Stimulated activated CD8-positive, alpha-beta memory T cell treated with anti-CD3 and anti-CD28 coated beads, Interleukin-4, amount 100 ng/mL, for 24 hours (primary cell): ENCODE data around the gene GRIP1.

Experiments
- DNase-seq: peaks from one replicate; pipeline ENCODE4 v3.0.0-alpha.2; 2020; ENCODE audit warnings: low read depth

GRIP1 gene

DNA sequence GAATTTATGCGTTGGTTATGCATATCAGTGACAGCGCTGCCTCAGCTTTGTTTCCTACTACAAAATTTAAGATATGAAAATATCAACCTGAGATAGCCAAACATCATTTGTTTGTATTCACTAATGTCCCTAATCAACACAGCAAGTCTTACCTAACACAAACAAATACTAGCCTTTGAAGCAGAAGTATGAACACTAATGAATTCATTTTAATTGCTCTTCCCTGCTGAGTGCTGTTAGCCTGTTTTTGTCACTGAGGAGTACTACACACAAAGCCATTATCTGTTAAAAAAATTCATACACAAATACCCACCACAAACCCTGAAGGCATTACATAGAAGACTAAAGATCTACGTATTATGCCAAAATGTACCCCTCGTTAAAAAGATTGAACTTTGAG is 225.8 kb downstream of the GRIP1 start:
- DNase-seq = no peak

DNA sequence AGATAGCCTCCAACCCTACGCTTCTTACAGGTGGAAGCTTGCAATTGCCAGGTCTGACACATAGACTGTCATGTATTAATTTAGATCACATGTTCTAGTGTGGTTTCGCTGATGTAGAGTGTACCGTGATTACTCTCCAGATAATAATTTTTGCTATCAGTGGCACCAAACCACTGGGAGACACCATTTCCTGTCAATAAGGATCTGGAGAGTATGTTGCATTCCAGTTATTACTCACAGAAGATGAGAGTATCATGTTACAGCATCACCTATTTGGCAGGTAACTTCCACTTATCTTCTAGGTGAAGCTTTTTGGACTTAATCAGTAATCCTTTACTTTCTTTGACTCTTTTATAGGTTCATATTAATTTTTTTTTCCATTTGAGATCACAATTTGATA is 229.3 kb downstream of the GRIP1 start:
- DNase-seq = no peak

- DNase-seq = no peak
These were observed 231.2 kb downstream of the GRIP1 start for GRCh38 chr12:66447643-66448042.

GRCh38 chr12:66446276-66446675 is 232.6 kb downstream of the GRIP1 start:
- no peak for DNase-seq

- no peak for DNase-seq
These were observed 236.8 kb downstream of the GRIP1 start for GRCh38 chr12:66441905-66442559.

DNA sequence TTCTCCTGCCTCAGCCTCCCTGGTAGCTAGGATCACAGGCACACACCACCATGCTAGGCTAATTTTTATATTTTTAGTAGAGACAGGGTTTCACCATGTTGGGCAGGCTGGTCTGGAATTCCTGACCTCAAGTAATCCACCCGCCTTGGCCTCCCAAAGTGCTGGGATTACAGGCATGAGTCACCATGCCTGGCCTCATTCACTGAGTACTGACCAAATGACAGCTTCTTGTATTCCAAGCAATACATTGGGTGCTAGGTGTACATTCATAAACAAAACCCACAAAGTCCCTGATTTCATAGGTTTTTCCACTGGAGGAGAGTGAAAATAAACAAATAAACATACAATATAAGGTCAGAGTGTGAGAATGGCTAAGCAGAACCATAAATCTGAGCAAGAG is 240.3 kb downstream of the GRIP1 start:
- DNase-seq = no peak

- DNase-seq = no peak
These were observed 248.8 kb downstream of the GRIP1 start for GRCh38 chr12:66430106-66430505.

DNA sequence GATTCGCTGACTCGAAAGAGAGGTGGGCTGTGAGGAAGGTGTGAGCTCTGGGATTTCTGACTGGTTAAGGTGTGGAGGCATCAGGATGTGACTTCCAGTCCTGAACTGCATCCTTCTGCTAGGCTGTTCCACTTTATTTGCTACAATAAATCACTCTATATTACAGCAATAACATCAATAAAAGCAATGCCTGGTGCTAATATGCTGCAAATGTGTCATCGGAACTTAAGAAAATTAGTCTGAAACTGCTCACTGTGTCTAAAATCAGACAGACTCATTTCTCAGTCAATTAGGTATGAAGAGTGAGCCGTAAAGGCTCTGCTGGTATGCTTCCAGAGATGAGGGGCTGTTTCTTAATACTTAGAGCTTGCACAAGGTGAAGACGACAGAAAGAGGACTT is 250.0 kb downstream of the GRIP1 start:
- no peak for DNase-seq

DNA sequence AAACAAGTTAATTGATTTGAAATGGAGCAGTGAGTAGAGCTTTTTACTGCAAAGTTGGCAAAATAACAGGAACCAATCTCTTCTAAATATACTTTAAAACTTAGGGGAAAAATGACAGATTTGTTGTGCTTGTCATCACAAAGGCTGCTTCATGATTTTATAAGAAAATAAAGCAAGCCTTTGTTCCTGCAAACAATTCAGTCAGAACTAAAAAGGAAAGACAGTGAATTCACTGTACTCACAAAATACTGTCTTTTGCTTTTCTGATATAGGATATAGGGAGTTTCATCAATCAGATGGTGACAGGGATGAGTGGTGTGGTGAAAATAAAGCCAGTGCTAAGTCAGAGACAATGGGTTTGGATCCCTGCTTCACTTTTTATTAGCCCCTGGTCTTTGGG is 250.6 kb downstream of the GRIP1 start:
- no peak for DNase-seq

DNA sequence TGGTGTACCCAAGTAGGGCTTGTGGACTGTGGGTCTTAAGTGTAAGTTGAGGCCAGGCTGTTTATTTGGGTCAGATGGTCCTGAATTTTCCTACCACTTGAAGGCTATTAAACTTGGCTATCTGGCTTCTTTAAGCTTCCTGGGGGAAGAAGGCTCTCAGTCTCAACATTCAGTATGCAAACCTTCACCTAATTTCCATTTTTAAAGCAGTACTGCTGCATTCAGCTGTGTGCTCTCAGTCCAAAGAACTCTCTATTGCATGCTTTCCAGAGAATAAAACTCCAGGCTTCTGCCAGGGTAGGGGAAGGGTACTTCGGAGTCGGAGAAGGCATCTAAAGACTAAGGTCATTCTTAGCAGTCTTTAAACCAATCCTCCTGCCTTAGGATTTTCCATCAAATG is 252.2 kb downstream of the GRIP1 start:
- DNase-seq = no peak

GRCh38 chr12:66423266-66423665 is 255.6 kb downstream of the GRIP1 start:
- no peak for DNase-seq

DNA sequence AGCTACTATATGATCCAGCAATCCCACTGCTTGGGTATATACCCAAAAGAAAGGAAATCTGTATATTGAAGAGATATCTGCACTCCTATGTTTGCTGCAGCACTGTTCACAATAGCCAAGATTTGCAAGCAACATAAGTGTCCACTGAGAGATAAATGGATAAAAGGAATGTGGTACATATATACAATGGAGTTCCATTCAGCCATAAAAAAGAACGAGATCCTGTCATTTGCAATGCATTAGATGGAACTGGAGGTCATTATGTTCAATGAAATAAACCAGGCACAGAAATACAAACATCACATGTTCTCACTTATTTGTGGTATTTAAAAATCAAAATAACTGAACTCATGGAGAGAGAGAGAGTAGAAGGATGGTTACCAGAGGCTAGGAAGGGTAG is 260.0 kb downstream of the GRIP1 start:
- no peak for DNase-seq

GRCh38 chr12:66417217-66417616 is 261.7 kb downstream of the GRIP1 start:
- DNase-seq = no peak

DNA sequence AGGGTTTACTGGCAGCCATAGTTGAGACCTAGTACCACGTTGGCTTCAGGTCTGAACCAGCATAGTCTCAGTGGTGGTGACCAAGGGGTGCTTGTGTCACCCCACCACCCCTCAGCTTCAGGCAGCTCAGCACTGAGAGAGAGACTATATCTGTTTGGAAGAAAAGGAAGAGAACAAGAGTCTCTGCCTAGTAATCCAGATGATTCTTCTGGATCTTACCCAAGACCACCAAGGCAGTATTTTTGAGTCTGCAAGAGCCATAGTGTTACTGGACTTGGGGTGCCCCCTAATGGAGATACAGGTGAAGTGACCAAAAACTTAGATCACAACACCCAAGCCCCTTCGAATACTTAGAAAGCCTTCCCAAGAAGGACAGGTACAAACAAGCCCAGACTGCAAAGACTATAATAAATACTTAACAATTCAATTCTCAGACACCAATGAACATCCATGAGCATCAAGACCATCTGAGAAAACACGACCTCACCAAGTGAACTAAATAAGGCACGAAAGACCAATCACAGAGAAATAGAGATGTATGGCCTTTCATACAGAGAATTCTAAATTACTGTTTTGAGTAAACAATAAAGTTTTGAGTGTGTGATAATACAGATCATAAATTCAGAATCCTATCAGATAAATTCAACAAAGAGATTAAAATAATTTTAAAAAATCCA is 269.5 kb downstream of the GRIP1 start:
- DNase-seq = peak; percentile 1

- DNase-seq = no peak
These were observed 273.5 kb downstream of the GRIP1 start for GRCh38 chr12:66405395-66405794.

DNA sequence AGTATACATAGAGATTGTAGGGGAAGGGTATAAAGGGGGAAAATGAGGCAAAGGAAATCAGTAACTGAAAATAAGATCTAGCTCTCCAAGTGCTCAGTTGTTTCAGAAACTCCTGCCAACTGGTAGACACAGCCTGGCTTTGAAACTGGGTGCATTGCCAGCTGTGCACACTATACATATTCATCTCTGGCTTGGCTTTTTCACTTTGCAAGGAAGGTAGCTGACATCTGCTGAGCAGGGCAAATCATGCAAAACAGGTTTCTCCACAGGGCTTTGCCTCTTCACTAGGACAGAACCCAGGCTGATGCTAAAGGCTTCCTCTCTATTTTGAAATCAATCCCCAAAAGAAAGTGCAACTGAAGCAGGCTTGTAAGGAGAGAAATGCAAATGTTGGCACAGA is 275.1 kb downstream of the GRIP1 start:
- DNase-seq = no peak

DNA sequence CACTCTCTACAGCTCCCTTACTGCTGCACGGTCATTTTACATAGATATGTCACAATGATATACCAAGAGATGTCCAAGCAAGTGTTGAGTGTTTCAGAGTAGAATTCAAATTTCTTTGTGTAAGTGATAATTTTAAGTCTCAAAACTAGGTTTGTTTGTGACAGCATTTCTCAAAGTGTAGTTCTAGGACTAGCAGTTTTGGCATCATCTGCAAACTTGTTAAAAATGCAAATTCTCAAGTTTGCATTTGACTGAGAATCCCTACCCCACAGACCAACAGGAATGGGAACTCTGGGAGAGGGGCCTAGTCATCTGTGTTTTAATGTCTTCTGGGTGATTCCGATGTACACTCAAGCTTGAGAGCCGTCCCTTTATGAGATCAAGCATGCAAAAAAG is 279.0 kb downstream of the GRIP1 start:
- DNase-seq = no peak

- DNase-seq = no peak
These were observed 279.7 kb downstream of the GRIP1 start for GRCh38 chr12:66398931-66399910.

DNA sequence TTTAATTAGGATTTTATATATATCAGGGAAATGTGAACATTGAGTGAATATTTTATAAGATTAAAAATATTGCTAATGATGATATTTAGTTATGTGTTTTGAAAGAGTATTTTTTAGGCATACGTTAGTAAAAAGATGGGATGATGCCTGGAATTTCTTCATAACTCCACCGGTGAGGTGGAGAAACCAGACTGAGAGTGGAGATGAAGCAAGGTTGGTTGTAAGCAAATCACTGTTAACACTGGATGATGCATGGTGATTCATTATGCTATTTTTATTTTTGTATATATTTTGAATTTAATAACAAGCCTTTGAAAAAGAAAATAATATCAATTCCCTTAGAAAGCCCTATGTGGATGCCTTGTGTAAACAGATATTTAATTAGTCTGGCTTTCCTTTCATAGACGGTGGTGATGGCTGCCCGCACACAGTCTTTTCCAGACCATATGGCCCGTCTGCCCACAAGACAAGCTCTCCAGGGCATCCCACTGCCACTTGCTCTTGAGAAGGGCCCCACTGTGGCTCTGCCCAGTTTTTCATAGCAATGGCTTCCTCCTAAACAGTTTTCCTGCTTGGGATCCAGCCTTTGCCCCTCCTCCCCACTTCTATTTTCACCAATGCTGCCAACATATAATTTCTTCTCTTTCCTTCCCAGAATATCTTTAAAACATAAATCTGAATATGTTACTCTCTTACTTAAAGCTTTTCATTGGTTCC is 281.1 kb downstream of the GRIP1 start:
- no peak for DNase-seq

DNA sequence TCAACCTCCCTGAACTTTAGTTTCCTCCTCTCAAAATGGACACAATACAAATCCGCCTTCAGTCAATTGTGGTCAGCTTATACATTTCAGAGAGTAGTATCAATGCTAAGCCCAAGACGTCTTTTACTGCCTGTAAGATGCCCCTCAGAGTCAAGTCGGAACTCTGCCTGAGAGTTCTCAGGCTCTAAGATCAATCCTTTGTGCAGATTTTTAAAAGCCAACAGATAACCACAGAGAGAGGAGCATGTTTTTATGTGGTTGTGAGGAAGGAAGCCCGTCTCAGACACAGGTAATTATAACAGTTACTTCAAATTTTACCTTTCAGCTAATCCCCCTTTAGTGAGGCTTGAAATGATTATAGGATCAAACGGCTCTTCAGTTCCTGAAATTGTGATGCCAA is 285.0 kb downstream of the GRIP1 start:
- DNase-seq = no peak

GRCh38 chr12:66392266-66392915 is 286.5 kb downstream of the GRIP1 start:
- no peak for DNase-seq

- DNase-seq = no peak
These were observed 290.4 kb downstream of the GRIP1 start for GRCh38 chr12:66388517-66388916.
